ENCODE results near the gene ITPRIPL1.

ITPRIPL1 gene

GRCh38 chr2:96296925-96297324, 28.2 kb upstream of the ITPRIPL1 start:
- Histone ChIP-seq H3K27ac (ENCODE audit: poor library complexity, severe bottlenecking) (no peak overlapping the region), H3K9me3 (ENCODE audit: severe bottlenecking) (no peaks in the 10 kb centered on the region), H3K4me1 (ENCODE audit: insufficient read depth, poor library complexity, severe bottlenecking) (no peaks in the 10 kb centered on the region), H3K27me3 (ENCODE audit: insufficient read depth, poor library complexity, severe bottlenecking) (no peaks in the 10 kb centered on the region), H3K4me3 (ENCODE audit: severe bottlenecking) (no peak overlapping the region), H3K36me3 (ENCODE audit: low read depth) (peaks cover 100% of the 10 kb centered on the region)
- ATAC-seq (ENCODE audit: low read depth) (no peak), DNase-seq (ENCODE audit: low spot score) (no peak)
- TF ChIP-seq CTCF (IDR thresholded peaks at IDR 0.05; ENCODE audit: poor library complexity, severe bottlenecking): no peak

GRCh38 chr2:96301865-96302264, 23.3 kb upstream of the ITPRIPL1 start:
- DNase-seq (ENCODE audit: low spot score): no peak
- no peak for TF ChIP-seq CTCF (IDR thresholded peaks at IDR 0.05; ENCODE audit: poor library complexity, severe bottlenecking)
- Histone ChIP-seq H3K27me3 (ENCODE audit: insufficient read depth, poor library complexity, severe bottlenecking) (no peaks in the 10 kb centered on the region), H3K27ac (ENCODE audit: poor library complexity, severe bottlenecking) (no peak overlapping the region), H3K9me3 (ENCODE audit: severe bottlenecking) (no peaks in the 10 kb centered on the region), H3K36me3 (ENCODE audit: low read depth) (peaks cover 79% of the 10 kb centered on the region), H3K4me1 (ENCODE audit: insufficient read depth, poor library complexity, severe bottlenecking) (no peaks in the 10 kb centered on the region), H3K4me3 (ENCODE audit: severe bottlenecking) (no peak overlapping the region)
- ATAC-seq (ENCODE audit: low read depth): no peak

- DNase-seq (ENCODE audit: low spot score): no peak
These were observed 20.5 kb upstream of the ITPRIPL1 start for GRCh38 chr2:96304606-96305005.

GRCh38 chr2:96305091-96305978, 19.8 kb upstream of the ITPRIPL1 start, which contains the start of gene SNRNP200:
Gene SNRNP200 (minus strand): TSS chr2:96305546. CDS start chr2:96305437, 109 bp downstream.
- peak; percentile 85 for DNase-seq (ENCODE audit: low spot score)
- no peaks in the 10 kb centered on the region for H3K9me3 ChIP-seq (ENCODE audit: severe bottlenecking)
- ATAC-seq (ENCODE audit: low read depth): peak; percentile 94
- peaks cover 44% of the 10 kb centered on the region for H3K36me3 ChIP-seq (ENCODE audit: low read depth)
- no peaks in the 10 kb centered on the region for H3K27me3 ChIP-seq (ENCODE audit: insufficient read depth, poor library complexity, severe bottlenecking)
- peak within 1 kb of the TSS; percentile 95 for H3K4me3 ChIP-seq (ENCODE audit: severe bottlenecking)
- no peak for TF ChIP-seq CTCF (IDR thresholded peaks at IDR 0.05; ENCODE audit: poor library complexity, severe bottlenecking)
- H3K27ac ChIP-seq (ENCODE audit: poor library complexity, severe bottlenecking): peak within 1 kb of the TSS; percentile 56
- H3K4me1 ChIP-seq (ENCODE audit: insufficient read depth, poor library complexity, severe bottlenecking): no peaks in the 10 kb centered on the region

More at GRCh38 chr2:96304606-96305005, 20.5 kb upstream of the ITPRIPL1 start:
- Histone ChIP-seq H3K4me1 (ENCODE audit: insufficient read depth, poor library complexity, severe bottlenecking) (no peaks in the 10 kb centered on the region), H3K9me3 (ENCODE audit: severe bottlenecking) (no peaks in the 10 kb centered on the region), H3K36me3 (ENCODE audit: low read depth) (peaks cover 51% of the 10 kb centered on the region), H3K27me3 (ENCODE audit: insufficient read depth, poor library complexity, severe bottlenecking) (no peaks in the 10 kb centered on the region), H3K4me3 (ENCODE audit: severe bottlenecking) (peak overlapping the region; percentile 95), H3K27ac (ENCODE audit: poor library complexity, severe bottlenecking) (peak overlapping the region; percentile 56)
- no peak for TF ChIP-seq CTCF (IDR thresholded peaks at IDR 0.05; ENCODE audit: poor library complexity, severe bottlenecking)
- no peak for ATAC-seq (ENCODE audit: low read depth)

GRCh38 chr2:96305979-96306308, 19.2 kb upstream of the ITPRIPL1 start:
- H3K36me3 ChIP-seq (ENCODE audit: low read depth): peaks cover 38% of the 10 kb centered on the region
- no peaks in the 10 kb centered on the region for H3K4me1 ChIP-seq (ENCODE audit: insufficient read depth, poor library complexity, severe bottlenecking)
- DNase-seq (ENCODE audit: low spot score) (no peak), ATAC-seq (ENCODE audit: low read depth) (no peak)
- TF ChIP-seq CTCF (IDR thresholded peaks at IDR 0.05; ENCODE audit: poor library complexity, severe bottlenecking): no peak
- H3K4me3 ChIP-seq (ENCODE audit: severe bottlenecking): peak overlapping the region; percentile 95
- H3K27me3 ChIP-seq (ENCODE audit: insufficient read depth, poor library complexity, severe bottlenecking): no peaks in the 10 kb centered on the region
- H3K27ac ChIP-seq (ENCODE audit: poor library complexity, severe bottlenecking): peak overlapping the region; percentile 56
- no peaks in the 10 kb centered on the region for H3K9me3 ChIP-seq (ENCODE audit: severe bottlenecking)
